Mucosa of rectum (tissue), 2 donors: ENCODE data around the gene ELMOD1.

Experiments
- H3K27ac ChIP-seq, 2 donors: one replicate each; pipeline ENCODE4 v1.7.0; 2013; ENCODE audit warnings: inconsistent platforms in 2 of 2, low read depth in 2 of 2, low read length in 2 of 2
- H3K27me3 ChIP-seq, 2 donors: one replicate each; pipeline ENCODE4 v1.7.0; 2013; ENCODE audit warnings: low read length in 2 of 2; ENCODE audit not compliant: control insufficient read depth in 2 of 2, insufficient read depth in 2 of 2
- H3K36me3 ChIP-seq, 2 donors: one replicate each; pipeline ENCODE4 v1.7.0; 2013; ENCODE audit warnings: low read length in 2 of 2; ENCODE audit not compliant: control insufficient read depth in 2 of 2, insufficient read depth in 2 of 2
- H3K4me1 ChIP-seq, 2 donors: one replicate each; pipeline ENCODE4 v1.7.0; 2013; ENCODE audit warnings: low read length in 2 of 2, mild to moderate bottlenecking in 1 of 2; ENCODE audit not compliant: control insufficient read depth in 2 of 2, insufficient read depth in 2 of 2
- H3K4me3 ChIP-seq, 2 donors: one replicate each; pipeline ENCODE4 v1.7.0; 2013; ENCODE audit warnings: low read length in 2 of 2
- H3K9ac ChIP-seq, 2 donors: one replicate each; pipeline ENCODE4 v1.7.0; 2013; ENCODE audit warnings: low read length in 2 of 2, low read depth in 1 of 2, mild to moderate bottlenecking in 1 of 2
- H3K9me3 ChIP-seq, 2 donors: one replicate each; pipeline ENCODE4 v1.7.0; 2013; ENCODE audit warnings: low read length in 2 of 2; ENCODE audit not compliant: control insufficient read depth in 2 of 2
- donor health status: healthy.
- donor health status: Normal muscosa, but diverticular disease.

The ELMOD1 gene

DNA sequence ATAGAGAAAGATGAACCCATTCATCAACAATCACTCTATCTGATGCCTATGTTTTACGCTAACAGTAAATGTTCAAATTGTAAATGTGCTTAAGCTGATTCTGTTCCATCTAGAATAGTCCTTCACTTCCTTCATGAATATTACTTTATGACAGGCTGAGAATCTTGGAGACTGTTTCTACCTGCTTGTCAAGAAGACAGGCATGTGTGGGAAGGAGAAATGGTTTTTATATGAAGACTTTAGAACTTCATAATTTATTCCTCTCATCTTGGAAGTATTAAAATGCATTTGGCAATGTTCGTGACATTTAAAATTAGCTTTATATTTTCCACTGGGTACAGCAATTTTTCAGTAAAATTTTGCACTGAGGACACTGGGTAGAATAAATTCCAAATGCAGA lies 41.0 kb downstream of the ELMOD1 start:
- Histone ChIP-seq H3K9me3 (no peaks in the 10 kb centered on the region), H3K4me1 (no peaks in the 10 kb centered on the region), H3K27ac (no peak overlapping the region), H3K9ac (no peak overlapping the region), H3K4me3 (no peak overlapping the region), H3K27me3 (no peaks in the 10 kb centered on the region), H3K36me3 (no peaks in the 10 kb centered on the region)

DNA sequence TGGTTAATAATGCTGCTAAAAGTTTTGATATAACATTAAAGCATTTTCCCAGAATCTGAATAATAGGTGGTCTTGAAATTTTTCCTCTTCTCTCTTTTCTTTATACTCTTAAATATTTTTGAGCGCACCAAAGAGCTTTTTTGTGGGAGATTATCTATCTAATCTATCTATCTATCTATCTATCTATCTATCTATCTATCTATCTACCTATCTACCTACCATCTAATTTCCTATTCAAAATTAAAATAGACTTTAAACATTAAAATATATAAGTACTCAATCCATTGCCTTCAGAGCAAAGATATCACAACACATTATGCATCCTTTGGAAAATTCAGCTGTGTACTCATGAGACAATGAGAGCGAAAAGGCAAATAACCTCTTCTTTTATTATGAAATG lies 55.8 kb downstream of the ELMOD1 start:
- Histone ChIP-seq H3K9ac (no peak overlapping the region), H3K4me1 (no peaks in the 10 kb centered on the region), H3K27me3 (no peaks in the 10 kb centered on the region), H3K9me3 (no peaks in the 10 kb centered on the region), H3K36me3 (no peaks in the 10 kb centered on the region), H3K27ac (no peak overlapping the region), H3K4me3 (no peak overlapping the region)

DNA sequence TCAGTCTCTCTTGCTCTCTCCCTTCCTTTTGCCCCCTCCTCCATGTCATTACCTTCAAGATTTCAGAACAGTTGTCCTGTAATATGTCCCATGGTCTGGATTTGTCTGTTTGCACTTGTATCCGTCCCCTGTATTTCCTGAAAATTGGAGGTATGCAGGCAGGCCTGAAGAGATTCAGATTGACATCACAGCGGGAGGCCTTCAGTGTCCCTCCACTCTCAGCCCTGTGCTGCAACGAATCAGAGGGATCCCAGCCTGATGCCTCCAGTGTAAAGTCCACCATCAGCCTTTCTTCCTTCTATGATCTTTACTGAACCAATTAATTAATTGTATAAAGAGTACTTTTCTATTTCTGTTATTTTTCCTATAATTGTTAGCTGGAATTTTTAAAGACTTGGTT lies 57.3 kb downstream of the ELMOD1 start:
- H3K4me1 ChIP-seq = no peaks in the 10 kb centered on the region
- H3K9ac ChIP-seq = no peak overlapping the region

DNA sequence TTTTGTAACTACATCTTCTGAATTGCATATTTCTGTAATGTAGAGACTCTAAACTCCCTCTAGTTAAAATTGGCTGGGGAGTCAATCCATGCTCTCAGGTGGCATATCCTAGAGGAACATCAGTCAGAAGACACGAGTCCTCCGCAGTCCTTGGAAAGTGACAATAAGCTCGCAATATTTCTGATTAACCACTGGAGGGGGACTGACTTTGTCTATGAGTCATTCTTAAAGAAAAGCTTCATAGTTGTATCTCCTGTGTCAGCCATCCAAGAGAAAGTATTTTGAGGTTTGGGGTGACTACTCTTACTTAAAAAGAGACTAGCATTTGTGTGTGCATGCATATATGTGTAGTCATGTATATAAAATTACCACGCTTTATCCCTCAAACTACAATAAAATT lies 60.7 kb downstream of the ELMOD1 start:
- no peaks in the 10 kb centered on the region for H3K36me3 ChIP-seq
- no peaks in the 10 kb centered on the region for H3K9me3 ChIP-seq
- H3K4me3 ChIP-seq = no peak overlapping the region
- no peak overlapping the region for H3K27ac ChIP-seq
- no peaks in the 10 kb centered on the region for H3K4me1 ChIP-seq
- no peaks in the 10 kb centered on the region for H3K27me3 ChIP-seq
- no peak overlapping the region for H3K9ac ChIP-seq

More for the DNA sequence above, 57.3 kb downstream of the ELMOD1 start:
- H3K4me3 ChIP-seq = no peak overlapping the region
- no peaks in the 10 kb centered on the region for H3K36me3 ChIP-seq
- H3K27me3 ChIP-seq = no peaks in the 10 kb centered on the region
- H3K9me3 ChIP-seq = no peaks in the 10 kb centered on the region
- H3K27ac ChIP-seq = no peak overlapping the region

DNA sequence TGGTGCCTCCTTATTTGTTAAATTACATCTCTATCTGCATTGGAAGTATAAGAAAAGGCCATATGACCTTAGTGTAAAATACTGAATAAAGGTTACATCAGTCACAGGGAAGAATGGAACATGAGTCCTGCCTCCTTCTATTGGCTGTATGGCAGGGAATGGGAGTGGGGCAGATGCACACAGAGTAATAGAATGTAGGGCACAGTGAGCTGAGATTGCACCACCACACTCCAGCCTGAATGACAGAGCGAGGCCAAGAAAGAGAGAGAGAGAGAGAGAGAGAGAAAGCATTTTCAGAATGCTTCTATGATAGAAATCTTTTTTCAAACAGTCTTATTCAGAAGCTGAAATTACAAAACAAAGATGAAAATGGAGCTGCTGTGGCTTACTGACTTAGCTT lies 62.1 kb downstream of the ELMOD1 start:
- no peak overlapping the region for H3K27ac ChIP-seq
- H3K4me1 ChIP-seq = no peaks in the 10 kb centered on the region
- H3K9ac ChIP-seq = no peak overlapping the region
- H3K36me3 ChIP-seq = no peaks in the 10 kb centered on the region
- no peak overlapping the region for H3K4me3 ChIP-seq
- H3K27me3 ChIP-seq = no peaks in the 10 kb centered on the region
- H3K9me3 ChIP-seq = no peaks in the 10 kb centered on the region

DNA sequence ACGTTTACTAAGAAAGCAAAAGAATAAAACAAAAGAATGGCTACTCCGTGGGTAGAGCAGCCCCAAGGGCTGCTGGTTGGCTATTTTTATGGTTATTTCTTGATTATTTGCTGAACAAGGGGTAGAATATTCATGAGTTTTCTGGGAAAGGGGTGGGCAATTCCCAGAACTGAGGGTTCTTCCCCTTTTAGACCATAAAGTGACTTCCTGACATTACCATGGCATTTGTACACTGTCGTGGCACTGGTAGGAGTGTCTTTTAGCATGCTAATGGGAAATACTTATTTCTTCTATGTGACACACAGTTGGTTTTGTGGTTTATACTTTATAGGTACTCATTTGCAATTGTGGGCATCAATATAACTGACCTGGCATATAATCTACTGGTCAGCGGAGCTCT lies 64.7 kb downstream of the ELMOD1 start:
- no peaks in the 10 kb centered on the region for H3K36me3 ChIP-seq
- H3K4me3 ChIP-seq = no peak overlapping the region
- no peaks in the 10 kb centered on the region for H3K9me3 ChIP-seq
- no peaks in the 10 kb centered on the region for H3K4me1 ChIP-seq
- no peak overlapping the region for H3K9ac ChIP-seq
- no peaks in the 10 kb centered on the region for H3K27me3 ChIP-seq
- no peak overlapping the region for H3K27ac ChIP-seq

DNA sequence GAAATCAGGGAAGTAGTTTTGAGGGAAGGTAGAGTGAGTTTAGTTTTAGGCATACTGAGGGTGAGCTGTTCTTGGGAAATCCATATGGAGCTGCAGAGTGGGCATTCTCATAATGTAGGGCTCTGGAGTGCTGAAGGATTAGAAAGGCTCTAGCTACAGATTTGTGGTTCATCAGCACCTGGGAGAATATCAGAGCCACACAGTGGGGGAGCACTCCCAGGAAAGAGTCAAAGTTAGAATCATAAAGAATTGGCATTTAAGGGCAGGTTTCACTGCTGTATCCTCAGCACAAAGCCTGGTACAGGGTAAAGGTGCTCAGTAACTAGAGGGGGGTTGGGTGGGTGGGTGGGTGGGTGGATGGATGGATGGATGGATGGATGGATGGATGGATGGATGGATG lies 68.4 kb downstream of the ELMOD1 start:
- Histone ChIP-seq H3K4me3 (no peak overlapping the region), H3K9ac (no peak overlapping the region), H3K27ac (no peak overlapping the region), H3K36me3 (no peaks in the 10 kb centered on the region), H3K9me3 (no peaks in the 10 kb centered on the region), H3K4me1 (no peaks in the 10 kb centered on the region), H3K27me3 (no peaks in the 10 kb centered on the region)

DNA sequence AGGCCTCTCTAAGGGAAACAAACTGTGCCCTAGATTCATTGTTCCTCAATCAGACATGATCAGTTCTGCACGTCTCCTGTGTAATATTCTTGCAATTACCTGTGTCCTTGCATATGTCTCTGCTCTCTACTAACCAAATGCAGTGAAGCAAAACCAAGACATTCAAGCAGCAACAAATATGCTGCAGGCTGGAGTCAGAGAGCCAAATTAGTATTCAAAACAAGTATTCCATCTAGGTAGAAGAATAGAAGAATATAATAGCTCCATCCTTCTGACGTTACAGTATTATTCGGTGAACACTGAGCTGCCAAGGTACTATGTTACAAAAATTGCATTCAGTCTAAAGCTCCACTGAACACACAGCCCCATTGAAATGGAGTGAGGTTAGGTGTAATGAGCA lies 69.1 kb downstream of the ELMOD1 start:
- H3K36me3 ChIP-seq = no peaks in the 10 kb centered on the region
- H3K9ac ChIP-seq = no peak overlapping the region
- H3K9me3 ChIP-seq = no peaks in the 10 kb centered on the region
- no peak overlapping the region for H3K4me3 ChIP-seq
- no peaks in the 10 kb centered on the region for H3K4me1 ChIP-seq
- no peak overlapping the region for H3K27ac ChIP-seq
- H3K27me3 ChIP-seq = peaks cover 0 to 4% of the 10 kb centered on the region in 2 donors

DNA sequence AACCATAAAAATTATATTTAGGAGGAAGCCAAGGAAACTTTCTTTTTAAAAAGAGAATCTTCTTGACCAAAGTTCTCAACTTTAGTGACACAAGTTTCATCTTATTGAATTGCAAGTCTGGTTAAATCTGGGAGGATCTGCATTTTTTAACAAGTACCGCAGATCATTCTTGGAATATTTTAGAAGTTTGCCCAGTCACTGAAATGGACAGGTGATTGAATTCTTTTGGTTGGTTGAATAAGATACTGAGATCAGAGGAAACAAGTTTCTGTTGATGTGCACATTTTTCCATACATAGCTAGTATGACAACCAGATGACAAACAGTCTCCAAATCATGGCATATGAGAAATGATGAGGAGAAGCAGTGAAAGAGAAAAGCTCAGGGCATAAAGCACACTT lies 70.7 kb downstream of the ELMOD1 start:
- Histone ChIP-seq H3K36me3 (no peaks in the 10 kb centered on the region), H3K9ac (no peak overlapping the region), H3K27me3 (peaks cover 0 to 5% of the 10 kb centered on the region in 2 donors), H3K9me3 (no peaks in the 10 kb centered on the region), H3K4me3 (no peak overlapping the region), H3K27ac (no peak overlapping the region), H3K4me1 (no peaks in the 10 kb centered on the region)

DNA sequence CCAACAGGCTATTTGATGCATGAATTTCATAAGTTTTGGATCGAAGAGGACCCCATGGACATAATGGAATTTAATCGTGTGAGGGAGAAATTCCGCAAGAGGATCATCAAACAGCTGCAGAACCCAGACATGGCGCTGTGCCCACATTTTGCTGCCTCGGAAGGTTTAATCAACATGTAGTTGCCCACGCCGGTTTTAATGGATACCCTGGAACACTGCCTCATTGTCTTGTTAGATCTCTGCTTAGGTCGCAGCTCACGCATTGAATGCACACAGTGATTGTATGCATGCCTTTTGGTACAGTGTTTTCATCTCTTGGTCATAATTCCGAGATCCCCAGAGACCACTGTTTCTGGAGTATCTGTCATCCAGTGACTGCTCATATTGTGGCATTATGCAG lies 74.1 kb downstream of the ELMOD1 start:
- Histone ChIP-seq H3K36me3 (no peaks in the 10 kb centered on the region), H3K4me3 (no peak overlapping the region), H3K27ac (no peak overlapping the region), H3K9ac (no peak overlapping the region), H3K9me3 (no peaks in the 10 kb centered on the region), H3K4me1 (no peaks in the 10 kb centered on the region), H3K27me3 (peaks cover 4 to 9% of the 10 kb centered on the region in 2 donors)

DNA sequence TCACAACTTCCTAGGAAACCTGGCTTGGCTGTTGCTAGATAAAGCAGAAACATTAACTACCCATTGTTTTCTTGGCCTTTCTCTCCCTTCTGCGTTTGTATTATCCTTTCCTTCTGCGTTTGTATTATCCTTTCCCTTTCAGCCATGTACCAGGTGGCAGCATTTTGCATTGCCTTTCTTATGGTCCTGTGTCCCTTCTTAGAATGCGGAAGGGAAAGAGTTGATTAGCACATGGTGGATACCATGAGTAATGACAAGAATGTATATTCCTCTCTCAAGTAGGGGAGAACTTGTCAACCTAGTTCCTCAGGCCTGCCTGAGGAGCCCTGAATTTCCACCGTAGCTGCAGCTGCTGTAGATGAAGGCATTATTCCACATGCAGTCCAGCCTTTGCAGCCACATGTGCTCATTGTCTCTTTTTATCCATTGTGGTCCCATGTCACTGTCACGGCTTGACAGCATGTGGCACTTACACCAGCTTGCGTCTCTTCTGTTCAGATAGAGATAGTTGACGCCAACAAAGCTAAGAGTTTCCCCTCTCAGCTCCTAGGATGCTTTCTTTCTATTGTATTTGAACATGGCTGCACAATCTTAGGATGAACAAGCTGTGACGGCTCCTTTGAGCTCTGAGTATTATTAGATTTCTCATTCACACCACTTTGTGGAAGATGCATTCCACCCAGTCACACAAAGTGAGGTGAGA lies 76.1 kb downstream of the ELMOD1 start:
- H3K9me3 ChIP-seq = no peaks in the 10 kb centered on the region
- H3K36me3 ChIP-seq = no peaks in the 10 kb centered on the region
- H3K27ac ChIP-seq = no peak overlapping the region
- no peak overlapping the region for H3K4me3 ChIP-seq
- H3K4me1 ChIP-seq = no peaks in the 10 kb centered on the region
- H3K9ac ChIP-seq = no peak overlapping the region
- peaks cover 4 to 9% of the 10 kb centered on the region in 2 donors for H3K27me3 ChIP-seq
